NCI-H460 (cell line): ENCODE results near the gene IFI44L. TPM values are rescaled to one million over a fixed set of nuclear protein-coding genes. Genes with fewer than 3 reads are reported as not detected.

Source experiments
- DNase-seq: peaks from one replicate; pipeline ENCODE4 v3.0.0-alpha.2; 2016; ENCODE audit warnings: low read depth; ENCODE audit errors: extremely low read depth
- total RNA-seq: library from RNA; depleted of rRNA; stranded (reverse); fragments of >200 nt; shearing (Covaris generic); gene quantifications from 2 replicates; pipeline ENCODE4 v1.2.3, GENCODE V29; 2014; rRNA removed

IFI44L gene
- total RNA-seq, 1 experiment from 2014 or later: 15.7 TPM

- DNase-seq: no peak
Observed at GRCh38 chr1:78682496-78682895, 62.2 kb downstream of the IFI44L start.

GRCh38 chr1:78683079-78683478, 62.8 kb downstream of the IFI44L start:
- DNase-seq: no peak

- DNase-seq: no peak
Observed at GRCh38 chr1:78687315-78687714, 67.1 kb downstream of the IFI44L start.

GRCh38 chr1:78687914-78688313, 67.7 kb downstream of the IFI44L start:
- DNase-seq: no peak

GRCh38 chr1:78688697-78689096, 68.4 kb downstream of the IFI44L start:
- DNase-seq: peak; percentile 21

- DNase-seq: no peak
Observed at GRCh38 chr1:78690516-78690915, 70.3 kb downstream of the IFI44L start.

- no peak for DNase-seq
Observed at GRCh38 chr1:78691995-78692747, 71.9 kb downstream of the IFI44L start.

Other genes with a start within 250 kb of the IFI44L start
- 0.12 and 0.17 TPM in 2 replicates for gene PTGFR, start 129.5 kb upstream of the IFI44L start, total RNA-seq
- 16.9 and 17.8 TPM in 2 replicates for gene IFI44, start 29.4 kb downstream of the IFI44L start, total RNA-seq